Measurements from ENCODE around the gene ZFAND2B.

Gene ZFAND2B

GRCh38 chr2:219183151-219183772, 23.3 kb upstream of the ZFAND2B start:
- no peak for TF ChIP-seq CTCF (IDR thresholded peaks at IDR 0.05; ENCODE audit: low read depth, low read length)
- no peak for TF ChIP-seq EZH2phosphoT487 (IDR thresholded peaks at IDR 0.05; ENCODE audit: low read depth)
- Histone ChIP-seq H3K4me1 (ENCODE audit: low read length) (peaks cover 19% of the 10 kb centered on the region), H4K20me1 (ENCODE audit: insufficient read depth, low read length) (no peaks in the 10 kb centered on the region), H3K27me3 (ENCODE audit: low read depth, low read length) (no peaks in the 10 kb centered on the region), H3K9me3 (ENCODE audit: insufficient read depth, low read length) (no peaks in the 10 kb centered on the region), H2AFZ (ENCODE audit: low read depth, low read length) (no peak overlapping the region), H3K9ac (ENCODE audit: low read length) (no peak overlapping the region), H3K4me3 (ENCODE audit: low read length) (no peak overlapping the region), H3K79me2 (ENCODE audit: low read length) (peaks cover 8% of the 10 kb centered on the region), H3K27ac (ENCODE audit: low read length) (no peak overlapping the region), H3K36me3 (replicated peaks; ENCODE audit: low read depth, low read length) (peaks cover 7% of the 10 kb centered on the region), H3K4me2 (ENCODE audit: low read length) (no peak overlapping the region)

- Histone ChIP-seq H2AFZ (ENCODE audit: low read depth, low read length) (no peak overlapping the region), H3K27ac (ENCODE audit: low read length) (no peak overlapping the region), H3K4me1 (ENCODE audit: low read length) (peaks cover 15% of the 10 kb centered on the region), H3K79me2 (ENCODE audit: low read length) (peaks cover 2% of the 10 kb centered on the region), H3K4me2 (ENCODE audit: low read length) (no peak overlapping the region), H3K27me3 (ENCODE audit: low read depth, low read length) (no peaks in the 10 kb centered on the region), H3K36me3 (replicated peaks; ENCODE audit: low read depth, low read length) (peaks cover 7% of the 10 kb centered on the region), H3K9ac (ENCODE audit: low read length) (no peak overlapping the region), H3K9me3 (ENCODE audit: insufficient read depth, low read length) (no peaks in the 10 kb centered on the region), H4K20me1 (ENCODE audit: insufficient read depth, low read length) (no peaks in the 10 kb centered on the region), H3K4me3 (ENCODE audit: low read length) (no peak overlapping the region)
- TF ChIP-seq CTCF (IDR thresholded peaks at IDR 0.05; ENCODE audit: low read depth, low read length) = no peak
- TF ChIP-seq EZH2phosphoT487 (IDR thresholded peaks at IDR 0.05; ENCODE audit: low read depth) = no peak
Measured at GRCh38 chr2:219184121-219184520, 22.5 kb upstream of the ZFAND2B start.

- Histone ChIP-seq H3K36me3 (replicated peaks; ENCODE audit: low read depth, low read length) (peaks cover 7% of the 10 kb centered on the region), H3K27me3 (ENCODE audit: low read depth, low read length) (no peaks in the 10 kb centered on the region), H3K9me3 (ENCODE audit: insufficient read depth, low read length) (no peaks in the 10 kb centered on the region), H3K4me1 (ENCODE audit: low read length) (peaks cover 11% of the 10 kb centered on the region), H3K9ac (ENCODE audit: low read length) (no peak overlapping the region), H3K4me3 (ENCODE audit: low read length) (no peak overlapping the region), H4K20me1 (ENCODE audit: insufficient read depth, low read length) (no peaks in the 10 kb centered on the region), H3K4me2 (ENCODE audit: low read length) (peak overlapping the region; percentile 35), H3K79me2 (ENCODE audit: low read length) (no peaks in the 10 kb centered on the region), H3K27ac (ENCODE audit: low read length) (peak overlapping the region; percentile 40), H2AFZ (ENCODE audit: low read depth, low read length) (peak overlapping the region; percentile 39; the same call in 1 of the 2 replicates)
- TF ChIP-seq EZH2phosphoT487 (IDR thresholded peaks at IDR 0.05; ENCODE audit: low read depth) (no peak), CTCF (IDR thresholded peaks at IDR 0.05; ENCODE audit: low read depth, low read length) (no peak)
Measured at GRCh38 chr2:219186754-219187456, 19.7 kb upstream of the ZFAND2B start.

GRCh38 chr2:219197388-219197787, 9.2 kb upstream of the ZFAND2B start:
- no peaks in the 10 kb centered on the region for H3K79me2 ChIP-seq (ENCODE audit: low read length)
- TF ChIP-seq CTCF (IDR thresholded peaks at IDR 0.05; ENCODE audit: low read depth, low read length) (no peak), EZH2phosphoT487 (IDR thresholded peaks at IDR 0.05; ENCODE audit: low read depth) (no peak)
- H3K36me3 ChIP-seq (replicated peaks; ENCODE audit: low read depth, low read length) = no peaks in the 10 kb centered on the region
- H3K27ac ChIP-seq (ENCODE audit: low read length) = no peak overlapping the region
- no peaks in the 10 kb centered on the region for H3K27me3 ChIP-seq (ENCODE audit: low read depth, low read length)
- no peak overlapping the region for H3K4me2 ChIP-seq (ENCODE audit: low read length)
- H3K4me3 ChIP-seq (ENCODE audit: low read length) = no peak overlapping the region
- H3K4me1 ChIP-seq (ENCODE audit: low read length) = no peaks in the 10 kb centered on the region
- H4K20me1 ChIP-seq (ENCODE audit: insufficient read depth, low read length) = no peaks in the 10 kb centered on the region
- no peak overlapping the region for H2AFZ ChIP-seq (ENCODE audit: low read depth, low read length)
- H3K9me3 ChIP-seq (ENCODE audit: insufficient read depth, low read length) = no peaks in the 10 kb centered on the region
- H3K9ac ChIP-seq (ENCODE audit: low read length) = no peak overlapping the region

All from OCI-LY3 (cell line).